Common myeloid progenitor, CD34-positive (primary cell): ENCODE results near the gene TNKS1BP1.
"Not testable (repeated sequence)": the region's sequence is repeated elsewhere in the genome, so short reads cannot be mapped to it uniquely, and the experiment has no call there.

Experiments
- CTCF ChIA-PET: fragments of 350-600 bp; sonication (Branson Sonifier 250); formaldehyde crosslinking; loops from one replicate; lab custom pipeline; 2021; ENCODE audit warnings: antibody characterized with exemption; lab: Charles Lee
- POLR2A ChIA-PET: fragments of 350-600 bp; sonication (Branson Sonifier 250); formaldehyde crosslinking; loops from one replicate; lab custom pipeline; 2021; ENCODE audit warnings: antibody characterized with exemption; lab: Charles Lee
- DNase-seq, 3 donors: peaks; one replicate each; pipeline versions ENCODE4 v3.0.0 to v3.0.0-alpha.2; 2013
- H3K27ac ChIP-seq, 2 experiments: 1 replicate in 1 of 2; 2 replicates in 1 of 2; pipeline ENCODE4 v1.7.0; 2013; ENCODE audit warnings: inconsistent platforms in 2 of 2, low read length in 2 of 2, mild to moderate bottlenecking in 2 of 2, low read depth in 1 of 2, moderate library complexity in 1 of 2; ENCODE audit not compliant: severe bottlenecking in 2 of 2, insufficient read depth in 1 of 2, poor library complexity in 1 of 2
- H3K27me3 ChIP-seq, 5 experiments: replicated peaks in 2 of 5; 1 replicate in 3 of 5; 2 replicates in 2 of 5; pipeline versions ENCODE4 v1.6.1 to v1.7.0; 2013; ENCODE audit warnings: low read length in 4 of 5, mild to moderate bottlenecking in 2 of 5, moderate library complexity in 2 of 5, inconsistent platforms in 1 of 5; ENCODE audit not compliant: insufficient read depth in 5 of 5, control insufficient read depth in 4 of 5
- H3K36me3 ChIP-seq, 4 experiments: 1 replicate in 2 of 4; 2 replicates in 2 of 4; pipeline versions ENCODE4 v1.6.1 to v1.7.0; 2013; ENCODE audit warnings: low read length in 3 of 4, control low read depth in 1 of 4, mild to moderate bottlenecking in 1 of 4; ENCODE audit not compliant: control insufficient read depth in 4 of 4, insufficient read depth in 4 of 4
- H3K4me1 ChIP-seq, 4 experiments: 1 replicate in 3 of 4; 2 replicates in 1 of 4; pipeline versions ENCODE4 v1.6.1 to v1.7.1; 2013; ENCODE audit warnings: low read length in 3 of 4, mild to moderate bottlenecking in 3 of 4, control low read depth in 1 of 4, inconsistent platforms in 1 of 4, moderate library complexity in 1 of 4; ENCODE audit not compliant: control insufficient read depth in 4 of 4, insufficient read depth in 4 of 4; ENCODE audit errors: control extremely low read depth in 1 of 4
- H3K4me3 ChIP-seq, 7 experiments: 1 replicate in 4 of 7; 2 replicates in 3 of 7; pipeline versions ENCODE4 v1.5.1 to v1.7.0; 2013; ENCODE audit warnings: mild to moderate bottlenecking in 7 of 7, low read length in 6 of 7, moderate library complexity in 6 of 7, inconsistent platforms in 2 of 7, low read depth in 2 of 7, control low read depth in 1 of 7; ENCODE audit not compliant: insufficient read depth in 4 of 7, control insufficient read depth in 1 of 7; ENCODE audit errors: extremely low read depth in 1 of 7
- H3K9me3 ChIP-seq, 5 experiments: 1 replicate in 4 of 5; 2 replicates in 1 of 5; pipeline versions ENCODE4 v1.6.1 to v1.7.1; 2013; ENCODE audit warnings: low read length in 4 of 5, mild to moderate bottlenecking in 2 of 5, inconsistent platforms in 1 of 5, low read depth in 1 of 5, moderate library complexity in 1 of 5; ENCODE audit not compliant: control insufficient read depth in 4 of 5, insufficient read depth in 2 of 5; ENCODE audit errors: control extremely low read depth in 1 of 5
- WGBS: methylation state at CpG from one replicate; pipeline ENCODE4 v1.1.5; 2013; ENCODE audit not compliant: insufficient coverage; 5-methylcytosine and 5-hydroxymethylcytosine counted together

Gene TNKS1BP1

GRCh38 chr11:57297221-57297620 lies 27.5 kb downstream of the TNKS1BP1 start:
- ChIA-PET POLR2A (no interaction called here), CTCF (no interaction called here)
- 100% methylated on average over 2 of the region's 2 CpGs for WGBS
- Histone ChIP-seq H3K4me3 (no peak overlapping the region), H3K27ac (no peak overlapping the region), H3K27me3 (no peaks in the 10 kb centered on the region), H3K4me1 (no peaks in the 10 kb centered on the region), H3K36me3 (peaks cover 5 to 40% (median 28%) of the 10 kb centered on the region in 4 experiments), H3K9me3 (peaks cover 3 to 30% (median 17%) of the 10 kb centered on the region in 5 experiments)
- DNase-seq: no peak

- Histone ChIP-seq H3K9me3 (peaks cover 3 to 30% (median 17%) of the 10 kb centered on the region in 5 experiments), H3K36me3 (peaks cover 5 to 30% (median 23%) of the 10 kb centered on the region in 4 experiments)
- H3K27me3 ChIP-seq, DNase-seq, POLR2A ChIA-PET, H3K27ac ChIP-seq, CTCF ChIA-PET, H3K4me1 ChIP-seq, H3K4me3 ChIP-seq: not testable (repeated sequence)
- WGBS: 96% methylated on average over 3 of the region's 3 CpGs
Measured at GRCh38 chr11:57296205-57296604, 28.5 kb downstream of the TNKS1BP1 start.

GRCh38 chr11:57294225-57295131 lies 30.3 kb downstream of the TNKS1BP1 start:
- Histone ChIP-seq H3K27me3 (no peaks in the 10 kb centered on the region), H3K4me3 (no peak overlapping the region), H3K27ac (no peak overlapping the region), H3K4me1 (peaks cover 0 to 1% (median 0%) of the 10 kb centered on the region in 4 experiments), H3K9me3 (peaks cover 3 to 21% (median 9%) of the 10 kb centered on the region in 5 experiments), H3K36me3 (peaks cover 3 to 13% (median 8%) of the 10 kb centered on the region in 4 experiments)
- CTCF ChIA-PET: interaction anchor here (1.3 kb wide), 1 partner anchor 9 kb away, joined by 3 read pairs; no protein-coding TSS in a partner anchor
- POLR2A ChIA-PET: no interaction called here
- 100% methylated on average over 2 of the region's 2 CpGs for WGBS
- no peak for DNase-seq

GRCh38 chr11:57290288-57290687 lies 34.5 kb downstream of the TNKS1BP1 start:
- Histone ChIP-seq H3K27ac (no peak overlapping the region), H3K36me3 (no peaks in the 10 kb centered on the region), H3K27me3 (peaks cover 0 to 4% (median 0%) of the 10 kb centered on the region in 5 experiments), H3K9me3 (no peaks in the 10 kb centered on the region), H3K4me1 (peaks cover 0 to 8% (median 5%) of the 10 kb centered on the region in 4 experiments), H3K4me3 (no peak overlapping the region)
- no CpG with 5 or more reads among the region's 1 CpG for WGBS
- ChIA-PET CTCF (no interaction called here), POLR2A (no interaction called here)
- DNase-seq: no peak

- CTCF ChIA-PET: interaction anchor here (1.7 kb wide), 1 partner anchor 12 kb away, joined by 8 read pairs; no protein-coding TSS in a partner anchor
- WGBS: 19% methylated on average over 9 of the region's 11 CpGs
- POLR2A ChIA-PET: no interaction called here
- peak in 2 of 3 donors; percentile 19 to 49 for DNase-seq
- no peak overlapping the region for H3K4me3 ChIP-seq
- peaks cover 0 to 8% (median 5%) of the 10 kb centered on the region in 4 experiments for H3K4me1 ChIP-seq
- H3K27ac ChIP-seq: no peak overlapping the region
- peaks cover 0 to 4% (median 0%) of the 10 kb centered on the region in 5 experiments for H3K27me3 ChIP-seq
- no peaks in the 10 kb centered on the region for H3K36me3 ChIP-seq
- H3K9me3 ChIP-seq: no peaks in the 10 kb centered on the region
Measured at GRCh38 chr11:57288771-57289579, 35.8 kb downstream of the TNKS1BP1 start.

- CTCF ChIA-PET: interaction anchor here (1.7 kb wide), 1 partner anchor 10 kb away, joined by 8 read pairs; no protein-coding TSS in a partner anchor
- Histone ChIP-seq H3K27ac (no peak overlapping the region), H3K4me3 (no peak overlapping the region), H3K4me1 (peaks cover 0 to 8% (median 5%) of the 10 kb centered on the region in 4 experiments), H3K36me3 (no peaks in the 10 kb centered on the region), H3K27me3 (peaks cover 0 to 4% (median 0%) of the 10 kb centered on the region in 5 experiments), H3K9me3 (no peaks in the 10 kb centered on the region)
- 100% methylated on average over 2 of the region's 3 CpGs for WGBS
- POLR2A ChIA-PET: no interaction called here
- DNase-seq: no peak
Measured at GRCh38 chr11:57287884-57288283, 36.9 kb downstream of the TNKS1BP1 start.
